H1 (cell line): ENCODE data around the gene INAFM2.

Experiments used
- CHD2 ChIP-seq: IDR thresholded peaks from 2 replicates; pipeline ENCODE4 v1.6.1; 2012; ENCODE audit warnings: low read length, improper control_type of control experiment
- CTBP2 ChIP-seq: IDR thresholded peaks from 2 replicates; pipeline ENCODE4 v1.7.0; 2011; ENCODE audit warnings: borderline replicate concordance, mild to moderate bottlenecking, moderate library complexity, mixed read lengths, low read length; ENCODE audit not compliant: insufficient read depth, insufficient read length
- EZH2 ChIP-seq: fragments of 200-600 bp; sonication (generic); IDR thresholded peaks from 2 replicates; pipeline ENCODE4 v1.7.1; 2012; ENCODE audit warnings: low read depth, mild to moderate bottlenecking, moderate library complexity, low read length, inconsistent platforms; ENCODE audit not compliant: severe bottlenecking
- FOSL1 ChIP-seq: IDR thresholded peaks from 2 replicates; pipeline ENCODE4 v1.6.1; 2011; ENCODE audit warnings: mild to moderate bottlenecking, low read depth, low read length, moderate library complexity; ENCODE audit not compliant: insufficient read depth
- RFX5 ChIP-seq: IDR thresholded peaks from 2 replicates; pipeline ENCODE4 v1.6.1; 2011; ENCODE audit warnings: low read depth, low read length, improper control_type of control experiment, borderline replicate concordance
- SAP30 ChIP-seq: fragments of 300-600 bp; sonication (generic); IDR thresholded peaks from 2 replicates; pipeline ENCODE4 v1.7.1; 2012; ENCODE audit warnings: low read length, moderate library complexity, mild to moderate bottlenecking, inconsistent platforms; ENCODE audit not compliant: insufficient read depth, insufficient replicate concordance
- SIN3A ChIP-seq, 2 experiments: IDR thresholded peaks in 1 of 2; conservative IDR thresholded peaks in 1 of 2; 2 replicates each; pipeline ENCODE4 v1.6.1; 2011 to 2012; ENCODE audit warnings: low read length in 2 of 2, improper control_type of control experiment in 1 of 2, low read depth in 1 of 2, mild to moderate bottlenecking in 1 of 2
- TAF1 ChIP-seq: IDR thresholded peaks from 2 replicates; pipeline ENCODE4 v1.6.1; 2011; ENCODE audit warnings: mild to moderate bottlenecking, low read depth, low read length
- YY1 ChIP-seq: IDR thresholded peaks from 2 replicates; pipeline ENCODE4 v1.6.1; 2011; ENCODE audit warnings: low read depth, mild to moderate bottlenecking, low read length
- ZNF274 ChIP-seq: IDR thresholded peaks from 2 replicates; pipeline ENCODE4 v1.7.0; 2012; ENCODE audit warnings: low read length, borderline replicate concordance; ENCODE audit errors: extremely low read depth
- TF ChIP-seq, protein P1 (sequence below): IDR thresholded peaks from 2 replicates; pipeline ENCODE4 v1.6.1; 2011; ENCODE audit warnings: low read depth, mild to moderate bottlenecking, low read length; ENCODE audit not compliant: insufficient read depth
- TF ChIP-seq, protein P2 (sequence below), 3 experiments: IDR thresholded peaks; 1 replicate in 2 of 3; 2 replicates in 1 of 3; pipeline versions ENCODE4 v1.5.1 to v1.6.1; 2011; ENCODE audit warnings: low read length in 3 of 3, mild to moderate bottlenecking in 3 of 3, inconsistent platforms in 2 of 3, low read depth in 1 of 3, moderate library complexity in 1 of 3; ENCODE audit not compliant: insufficient read depth in 1 of 3; ENCODE audit errors: control extremely low read depth in 1 of 3

DNA sequence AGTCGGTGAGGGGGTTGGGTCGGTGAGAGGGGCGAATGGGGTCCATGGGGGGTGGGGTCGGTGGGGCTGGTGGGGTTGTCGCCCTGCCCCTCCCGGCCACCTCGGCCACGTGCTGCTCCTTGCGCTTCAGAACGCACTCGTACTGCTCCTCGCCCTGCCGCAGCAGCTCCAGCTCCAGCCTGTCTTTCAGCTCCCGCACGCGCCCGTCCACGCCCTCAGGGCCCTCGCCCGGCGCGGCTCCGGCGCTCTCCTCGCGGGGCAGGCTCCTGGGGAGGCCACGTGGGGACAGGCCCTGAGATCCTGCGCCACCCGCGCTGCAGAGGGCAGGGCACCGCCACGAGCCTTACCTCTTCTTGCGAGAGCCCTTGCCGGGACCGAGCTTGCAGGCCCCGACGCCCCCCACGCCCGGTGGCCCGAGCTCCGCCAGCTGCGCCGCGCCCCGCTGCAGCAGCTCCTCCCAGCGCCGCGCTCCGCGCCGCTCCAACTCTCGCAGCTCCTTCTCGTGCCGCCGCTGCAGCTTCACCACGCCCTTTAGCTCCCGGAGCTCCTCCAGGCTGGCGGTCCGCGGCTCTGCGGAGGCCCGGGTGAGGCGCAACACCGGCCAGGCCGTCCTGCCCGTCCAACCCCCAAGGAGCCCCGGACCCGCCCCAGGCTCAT is 32.4 kb upstream of the INAFM2 start:
- TF ChIP-seq, protein P1, sequence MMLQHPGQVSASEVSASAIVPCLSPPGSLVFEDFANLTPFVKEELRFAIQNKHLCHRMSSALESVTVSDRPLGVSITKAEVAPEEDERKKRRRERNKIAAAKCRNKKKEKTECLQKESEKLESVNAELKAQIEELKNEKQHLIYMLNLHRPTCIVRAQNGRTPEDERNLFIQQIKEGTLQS: no peak
- TF ChIP-seq YY1: no peak
- peak; percentile 49 for TF ChIP-seq EZH2
- no peak for TF ChIP-seq FOSL1
- 0 out of 2 replicates have a peak, but pooled peaks have one; percentile 33 for TF ChIP-seq TAF1
- TF ChIP-seq, protein P2, sequence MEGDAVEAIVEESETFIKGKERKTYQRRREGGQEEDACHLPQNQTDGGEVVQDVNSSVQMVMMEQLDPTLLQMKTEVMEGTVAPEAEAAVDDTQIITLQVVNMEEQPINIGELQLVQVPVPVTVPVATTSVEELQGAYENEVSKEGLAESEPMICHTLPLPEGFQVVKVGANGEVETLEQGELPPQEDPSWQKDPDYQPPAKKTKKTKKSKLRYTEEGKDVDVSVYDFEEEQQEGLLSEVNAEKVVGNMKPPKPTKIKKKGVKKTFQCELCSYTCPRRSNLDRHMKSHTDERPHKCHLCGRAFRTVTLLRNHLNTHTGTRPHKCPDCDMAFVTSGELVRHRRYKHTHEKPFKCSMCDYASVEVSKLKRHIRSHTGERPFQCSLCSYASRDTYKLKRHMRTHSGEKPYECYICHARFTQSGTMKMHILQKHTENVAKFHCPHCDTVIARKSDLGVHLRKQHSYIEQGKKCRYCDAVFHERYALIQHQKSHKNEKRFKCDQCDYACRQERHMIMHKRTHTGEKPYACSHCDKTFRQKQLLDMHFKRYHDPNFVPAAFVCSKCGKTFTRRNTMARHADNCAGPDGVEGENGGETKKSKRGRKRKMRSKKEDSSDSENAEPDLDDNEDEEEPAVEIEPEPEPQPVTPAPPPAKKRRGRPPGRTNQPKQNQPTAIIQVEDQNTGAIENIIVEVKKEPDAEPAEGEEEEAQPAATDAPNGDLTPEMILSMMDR (IDR thresholded peaks at IDR 0.05; ENCODE audit: control extremely low read depth in 1 of 3, insufficient read depth in 1 of 3, low read depth in 1 of 3, low read length in 3 of 3): no peak
- no peak for TF ChIP-seq RFX5
- TF ChIP-seq SAP30: no peak
- no peak for TF ChIP-seq CTBP2
- TF ChIP-seq ZNF274: no peak
- no peak for TF ChIP-seq CHD2
- no peak for TF ChIP-seq SIN3A (conservative IDR thresholded peaks at IDR 0.05 in 1 of 2, IDR thresholded peaks at IDR 0.05 in 1 of 2; ENCODE audit: low read depth in 1 of 2, low read length in 2 of 2)
